Mucosa of stomach (tissue), 1 donor: ENCODE measurements around the gene SLC12A8.

ENCODE experiments used
- H3K27me3 ChIP-seq: one replicate; pipeline ENCODE4 v1.7.0; 2013; ENCODE audit warnings: mild to moderate bottlenecking, low read length; ENCODE audit not compliant: control insufficient read depth, insufficient read depth
- H3K36me3 ChIP-seq: one replicate; pipeline ENCODE4 v1.7.0; 2013; ENCODE audit warnings: low read length; ENCODE audit not compliant: control insufficient read depth, insufficient read depth
- H3K4me1 ChIP-seq: one replicate; pipeline ENCODE4 v1.7.0; 2013; ENCODE audit warnings: mild to moderate bottlenecking, low read length; ENCODE audit not compliant: control insufficient read depth, insufficient read depth
- H3K4me3 ChIP-seq: one replicate; pipeline ENCODE4 v1.7.0; 2013; ENCODE audit warnings: low read length
- H3K9ac ChIP-seq: one replicate; pipeline ENCODE4 v1.7.0; 2013; ENCODE audit warnings: mild to moderate bottlenecking, low read length, moderate library complexity
- H3K9me3 ChIP-seq: one replicate; pipeline ENCODE4 v1.7.0; 2013; ENCODE audit warnings: mild to moderate bottlenecking, low read length, moderate library complexity; ENCODE audit not compliant: control insufficient read depth
- donor health status: Pancreatic carcinoma.

Gene SLC12A8

DNA sequence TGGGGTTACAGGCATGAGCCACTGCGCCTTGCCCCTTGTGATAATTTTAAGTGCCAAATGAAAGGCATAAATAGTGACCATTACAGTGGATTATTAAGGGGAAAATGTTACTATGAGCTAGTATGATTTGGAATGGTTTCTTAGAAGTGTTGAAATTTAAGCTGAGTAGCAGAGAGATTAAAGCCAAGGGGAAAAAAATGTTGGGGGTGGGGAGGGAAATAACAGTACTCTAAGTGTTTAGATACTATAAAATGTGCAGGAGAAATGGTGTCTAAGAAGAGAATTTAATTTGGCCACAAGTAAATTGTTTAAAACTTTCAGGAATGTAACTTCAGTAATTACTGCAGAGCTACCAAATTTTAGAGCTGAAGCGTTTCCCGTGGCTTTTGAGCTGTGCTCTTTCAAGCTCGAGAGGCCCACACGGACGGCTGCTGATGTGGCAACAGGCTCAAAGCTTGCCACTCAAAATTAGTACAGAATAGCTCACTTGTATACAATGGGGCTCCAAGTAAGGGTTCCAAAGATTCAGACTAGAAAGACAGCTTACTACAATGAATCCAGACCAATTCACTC lies 23.9 kb upstream of the SLC12A8 start:
- H3K9me3 ChIP-seq: no peaks in the 10 kb centered on the region
- no peaks in the 10 kb centered on the region for H3K36me3 ChIP-seq
- H3K9ac ChIP-seq: no peak overlapping the region
- H3K27me3 ChIP-seq: no peaks in the 10 kb centered on the region
- no peak overlapping the region for H3K4me3 ChIP-seq
- no peaks in the 10 kb centered on the region for H3K4me1 ChIP-seq

GRCh38 chr3:125234831-125235230 lies 22.3 kb upstream of the SLC12A8 start:
- Histone ChIP-seq H3K4me1 (no peaks in the 10 kb centered on the region), H3K9ac (no peak overlapping the region), H3K9me3 (no peaks in the 10 kb centered on the region), H3K27me3 (no peaks in the 10 kb centered on the region), H3K4me3 (no peak overlapping the region), H3K36me3 (no peaks in the 10 kb centered on the region)

DNA sequence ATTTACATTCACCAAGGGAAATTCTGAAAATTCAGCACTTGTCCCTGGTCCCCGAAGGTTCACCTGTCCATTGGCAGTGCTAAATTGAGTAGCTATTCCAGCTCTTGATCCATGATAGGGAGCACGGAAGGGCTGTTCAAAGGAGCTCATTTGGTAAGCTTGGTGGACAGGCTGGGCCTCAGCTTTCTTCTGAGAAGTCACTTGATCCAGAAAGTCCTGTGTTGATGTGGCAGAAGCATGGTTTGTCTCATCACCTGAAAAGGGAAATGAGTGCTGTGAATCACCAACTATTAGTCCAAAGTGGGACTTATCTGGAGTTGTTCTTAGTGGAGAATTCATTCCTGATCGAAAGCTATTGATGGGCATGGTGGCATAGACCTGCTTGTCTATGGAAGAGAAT lies 19.9 kb upstream of the SLC12A8 start:
- Histone ChIP-seq H3K9ac (no peak overlapping the region), H3K27me3 (no peaks in the 10 kb centered on the region), H3K4me3 (no peak overlapping the region), H3K4me1 (no peaks in the 10 kb centered on the region), H3K9me3 (no peaks in the 10 kb centered on the region), H3K36me3 (no peaks in the 10 kb centered on the region)

GRCh38 chr3:125231895-125232294 lies 19.3 kb upstream of the SLC12A8 start:
- H3K9ac ChIP-seq: no peak overlapping the region
- no peaks in the 10 kb centered on the region for H3K4me1 ChIP-seq
- no peaks in the 10 kb centered on the region for H3K9me3 ChIP-seq
- H3K4me3 ChIP-seq: no peak overlapping the region
- H3K36me3 ChIP-seq: no peaks in the 10 kb centered on the region
- no peaks in the 10 kb centered on the region for H3K27me3 ChIP-seq

DNA sequence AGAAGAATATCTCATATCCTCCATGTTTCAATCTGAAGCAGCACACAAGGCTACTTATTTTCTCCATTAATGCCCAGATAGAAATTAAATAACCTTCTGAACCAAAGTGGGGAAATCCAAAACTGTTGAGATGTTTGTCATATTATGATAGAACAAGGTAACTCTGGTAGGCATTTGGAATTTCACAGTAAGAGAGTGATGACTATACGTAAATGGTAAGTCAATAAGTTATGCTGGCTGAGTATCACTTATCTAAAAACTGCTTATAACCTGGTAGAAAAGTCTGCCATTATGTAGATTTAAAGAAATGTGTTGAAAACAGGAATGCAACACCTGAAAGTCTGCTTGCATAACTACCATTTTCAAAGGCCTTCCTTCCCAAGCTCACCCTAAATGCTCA lies 17.2 kb upstream of the SLC12A8 start:
- Histone ChIP-seq H3K9ac (no peak overlapping the region), H3K36me3 (no peaks in the 10 kb centered on the region), H3K4me3 (no peak overlapping the region), H3K4me1 (no peaks in the 10 kb centered on the region), H3K27me3 (no peaks in the 10 kb centered on the region), H3K9me3 (no peaks in the 10 kb centered on the region)

DNA sequence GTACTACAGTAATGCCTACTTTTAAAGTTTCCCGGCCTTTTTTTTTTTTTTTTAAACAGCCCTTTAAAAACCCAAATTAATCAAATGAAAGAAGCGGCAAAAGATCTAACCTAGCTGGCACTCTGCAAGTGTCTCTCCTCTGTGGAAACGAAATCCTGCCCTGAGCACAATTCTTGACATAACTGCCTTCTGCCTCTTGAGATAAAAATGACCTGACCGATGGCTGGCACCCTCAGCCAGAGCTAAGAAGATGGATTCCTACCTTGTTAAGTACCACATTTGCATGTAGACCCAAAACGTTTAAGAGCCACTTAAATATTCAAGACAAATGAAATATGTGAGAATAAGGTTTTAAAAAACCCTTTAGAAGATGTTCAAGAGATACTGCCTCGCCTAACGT lies 16.6 kb upstream of the SLC12A8 start:
- Histone ChIP-seq H3K9me3 (no peaks in the 10 kb centered on the region), H3K4me3 (no peak overlapping the region), H3K9ac (no peak overlapping the region), H3K4me1 (no peaks in the 10 kb centered on the region), H3K36me3 (no peaks in the 10 kb centered on the region), H3K27me3 (no peaks in the 10 kb centered on the region)

DNA sequence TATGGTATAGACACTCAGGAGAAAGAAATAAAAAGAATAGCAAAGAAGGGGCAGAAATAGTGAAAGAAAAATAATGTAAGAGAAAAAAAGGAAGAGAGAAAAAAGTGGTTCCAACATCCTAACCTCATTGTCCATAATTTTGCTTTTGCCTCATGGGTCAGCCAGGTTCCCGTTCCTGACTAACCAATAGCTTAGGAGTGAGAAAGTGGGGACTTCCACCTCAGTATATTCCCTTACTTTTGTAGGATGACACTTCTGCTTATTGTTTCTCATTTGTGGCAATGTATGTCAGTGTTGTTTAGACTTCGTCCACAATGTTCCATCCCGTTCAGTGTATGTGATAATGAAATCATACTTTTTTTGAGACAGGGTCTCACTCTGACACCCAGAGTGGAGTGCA lies 9.3 kb upstream of the SLC12A8 start:
- H3K27me3 ChIP-seq: no peaks in the 10 kb centered on the region
- H3K4me3 ChIP-seq: no peak overlapping the region
- no peak overlapping the region for H3K9ac ChIP-seq
- no peaks in the 10 kb centered on the region for H3K9me3 ChIP-seq
- peaks cover 10% of the 10 kb centered on the region for H3K4me1 ChIP-seq
- H3K36me3 ChIP-seq: no peaks in the 10 kb centered on the region

GRCh38 chr3:125220727-125221429 lies 8.3 kb upstream of the SLC12A8 start:
- Histone ChIP-seq H3K9me3 (no peaks in the 10 kb centered on the region), H3K4me1 (peaks cover 10% of the 10 kb centered on the region), H3K27me3 (no peaks in the 10 kb centered on the region), H3K4me3 (no peak overlapping the region), H3K9ac (no peak overlapping the region), H3K36me3 (no peaks in the 10 kb centered on the region)

DNA sequence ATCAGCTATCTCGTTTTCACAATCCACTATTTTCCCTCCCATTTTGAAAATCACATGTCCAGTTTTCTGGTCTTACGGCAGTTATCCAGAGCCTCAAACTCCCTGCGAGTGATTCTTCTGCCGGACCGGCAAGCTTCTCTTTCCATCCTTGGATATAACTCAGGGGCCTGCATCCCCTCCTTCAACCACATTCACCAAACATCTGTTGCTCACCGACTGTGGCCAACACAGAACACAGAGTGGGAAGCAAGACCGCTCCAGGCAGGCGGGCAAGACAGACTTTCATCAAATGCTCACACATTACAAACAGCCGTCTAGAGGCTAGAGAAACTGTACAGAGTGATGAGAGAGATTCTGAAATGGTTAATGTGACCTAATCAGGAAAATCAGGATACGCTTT lies 7.6 kb upstream of the SLC12A8 start:
- peaks cover 10% of the 10 kb centered on the region for H3K4me1 ChIP-seq
- H3K36me3 ChIP-seq: no peaks in the 10 kb centered on the region
- no peak overlapping the region for H3K9ac ChIP-seq
- H3K4me3 ChIP-seq: no peak overlapping the region
- no peaks in the 10 kb centered on the region for H3K27me3 ChIP-seq
- H3K9me3 ChIP-seq: no peaks in the 10 kb centered on the region

DNA sequence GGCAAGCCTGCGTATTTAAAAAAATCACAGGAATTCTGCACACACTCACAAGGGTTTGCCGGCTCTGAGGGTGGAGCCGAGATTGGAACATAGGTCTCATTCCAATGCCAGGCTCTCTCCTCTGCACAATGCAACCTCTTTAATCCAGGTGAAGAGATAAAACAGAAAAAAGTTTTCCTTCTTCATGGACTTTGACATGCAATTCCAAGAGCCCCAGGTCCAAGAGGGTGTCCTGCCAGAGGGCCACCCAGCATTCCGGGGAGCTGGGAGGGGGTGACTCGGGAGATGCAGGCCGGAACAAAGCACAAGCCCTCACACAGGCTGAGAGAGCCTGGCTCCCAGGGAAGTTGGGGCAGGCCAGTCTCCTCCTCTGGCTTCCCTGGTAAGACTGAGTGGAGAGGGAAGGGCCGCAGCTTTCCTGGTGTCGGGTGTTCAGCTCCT lies 6.7 kb upstream of the SLC12A8 start:
- peaks cover 10% of the 10 kb centered on the region for H3K4me1 ChIP-seq
- H3K4me3 ChIP-seq: no peak overlapping the region
- H3K27me3 ChIP-seq: no peaks in the 10 kb centered on the region
- no peaks in the 10 kb centered on the region for H3K9me3 ChIP-seq
- H3K36me3 ChIP-seq: no peaks in the 10 kb centered on the region
- H3K9ac ChIP-seq: no peak overlapping the region

DNA sequence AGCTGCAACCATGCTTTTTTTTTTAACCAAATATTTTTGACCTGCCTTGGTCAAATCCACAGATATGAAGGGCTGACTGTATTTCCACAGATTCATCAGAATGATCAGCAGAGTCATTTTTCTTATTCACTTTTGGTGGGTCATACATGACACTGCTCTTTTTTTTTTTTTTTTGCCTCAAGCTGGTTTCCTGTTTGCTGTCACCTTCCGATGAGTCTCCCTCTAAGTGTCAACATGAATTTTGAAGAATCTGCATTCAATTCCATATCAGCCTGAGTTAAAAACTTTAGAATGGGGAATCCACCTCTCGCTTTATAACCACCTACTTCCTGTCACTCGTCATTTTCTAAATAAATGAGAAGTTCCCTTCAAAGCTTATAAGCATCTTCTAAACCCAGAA lies 2.2 kb upstream of the SLC12A8 start:
- Histone ChIP-seq H3K27me3 (peaks cover 9% of the 10 kb centered on the region), H3K9me3 (no peaks in the 10 kb centered on the region), H3K4me3 (no peak overlapping the region), H3K9ac (no peak overlapping the region), H3K36me3 (no peaks in the 10 kb centered on the region), H3K4me1 (peaks cover 18% of the 10 kb centered on the region)

- H3K9me3 ChIP-seq: no peaks in the 10 kb centered on the region
- H3K27me3 ChIP-seq: peaks cover 9% of the 10 kb centered on the region
- H3K9ac ChIP-seq: no peak overlapping the region
- peaks cover 19% of the 10 kb centered on the region for H3K4me1 ChIP-seq
- H3K36me3 ChIP-seq: no peaks in the 10 kb centered on the region
- H3K4me3 ChIP-seq: no peak overlapping the region
Measured at GRCh38 chr3:125213946-125214542, 1.5 kb upstream of the SLC12A8 start.
